HG02943 (cell line): Measurements from ENCODE around the gene KAZN.

Experiments used
- ATAC-seq: cut with Tn5 transposase; IDR thresholded peaks from one replicate; pipeline ENCODE4 v1.9.1; 2021; ENCODE audit warnings: mild to moderate bottlenecking, low read depth, moderate library complexity; ENCODE audit not compliant: unreplicated experiment

The KAZN gene

GRCh38 chr1:14636897-14637632, 38.6 kb downstream of the KAZN start:
- no peak for ATAC-seq

- ATAC-seq, result no peak
Measured at GRCh38 chr1:14639291-14640050, 41.0 kb downstream of the KAZN start.

DNA sequence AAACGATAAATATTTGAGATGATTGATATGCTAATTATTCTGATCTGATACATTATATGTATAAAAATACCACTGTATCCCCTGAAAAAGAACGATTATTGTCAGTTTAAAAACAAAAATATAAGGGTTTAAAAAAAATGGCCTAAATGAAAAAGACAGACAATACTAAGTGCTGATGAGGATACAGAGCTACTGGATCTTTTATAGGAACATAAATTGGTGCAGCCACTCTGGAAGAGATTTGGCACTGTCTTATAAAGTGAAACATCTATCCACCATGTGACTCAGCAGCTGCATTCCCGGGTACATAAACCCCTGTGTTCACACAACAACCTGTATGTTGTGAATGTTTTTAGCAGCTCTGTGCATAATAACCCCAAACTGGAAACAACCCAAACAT, 44.2 kb downstream of the KAZN start:
- ATAC-seq, result no peak

GRCh38 chr1:14646973-14647372, 48.5 kb downstream of the KAZN start:
- ATAC-seq, result no peak

DNA sequence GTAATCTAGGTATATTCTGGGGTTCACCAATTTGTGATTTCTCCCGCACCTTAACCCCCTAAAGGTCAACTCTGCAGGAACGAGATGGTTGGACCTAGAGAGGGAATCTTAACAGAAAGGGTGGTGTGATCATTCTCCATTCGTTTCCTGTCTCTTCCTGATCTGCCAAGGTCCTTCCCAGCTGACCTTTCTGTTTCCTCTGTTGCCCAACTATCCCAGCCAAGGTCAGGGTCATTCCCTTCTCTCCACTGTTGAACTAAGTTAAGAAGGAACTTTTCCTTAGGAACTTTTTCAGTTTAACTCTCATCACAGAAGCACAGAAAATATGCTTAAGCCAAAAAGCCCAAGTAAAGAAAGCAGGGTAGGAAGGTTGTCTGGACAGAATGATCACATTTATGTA, 49.3 kb downstream of the KAZN start:
- ATAC-seq, result no peak

DNA sequence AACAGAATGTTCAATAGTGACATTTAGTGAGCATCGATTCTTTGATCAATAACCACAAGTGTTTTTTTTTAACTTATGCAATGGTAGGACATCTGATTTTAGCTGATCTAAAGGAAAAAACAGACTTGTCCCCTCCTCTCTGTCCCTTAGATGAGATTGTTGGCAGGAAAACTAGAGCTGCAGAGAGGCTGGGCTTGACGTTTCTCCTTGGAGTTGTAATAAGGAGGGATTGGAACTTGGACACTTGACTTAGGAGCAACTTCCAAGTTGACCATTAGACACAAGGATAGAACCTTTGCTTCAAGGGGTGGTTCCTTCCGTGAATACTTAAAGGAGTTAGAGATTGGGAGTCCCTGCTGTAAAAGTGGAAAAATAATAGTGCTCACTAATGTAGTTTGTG, 49.9 kb downstream of the KAZN start:
- ATAC-seq, result no peak

- no peak for ATAC-seq
Measured at GRCh38 chr1:14648896-14649855, 50.7 kb downstream of the KAZN start.

DNA sequence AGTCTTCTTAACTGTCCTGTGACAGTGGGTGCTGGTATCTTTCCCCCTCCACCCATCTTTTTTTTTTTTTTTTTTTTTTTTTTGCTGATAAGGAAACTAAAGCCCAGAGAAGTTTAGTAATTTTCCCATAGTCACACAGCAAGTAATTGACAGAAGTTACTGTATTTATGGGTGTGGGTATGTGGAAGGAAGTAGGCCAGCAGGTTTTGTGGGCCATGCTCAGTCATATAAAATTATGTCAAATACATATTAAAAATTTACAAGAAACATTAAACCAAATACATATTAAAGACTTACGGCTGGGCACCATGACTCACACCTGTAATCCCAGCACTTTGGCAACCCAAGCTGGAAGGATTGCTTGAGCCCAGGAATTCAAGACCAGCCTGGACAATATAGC, 51.5 kb downstream of the KAZN start:
- ATAC-seq, result no peak

GRCh38 chr1:14650951-14651350, 52.5 kb downstream of the KAZN start:
- no peak for ATAC-seq

GRCh38 chr1:14652840-14653239, 54.4 kb downstream of the KAZN start:
- no peak for ATAC-seq

GRCh38 chr1:14653461-14653960, 55.0 kb downstream of the KAZN start:
- ATAC-seq, result no peak

GRCh38 chr1:14654554-14654953, 56.1 kb downstream of the KAZN start:
- no peak for ATAC-seq

DNA sequence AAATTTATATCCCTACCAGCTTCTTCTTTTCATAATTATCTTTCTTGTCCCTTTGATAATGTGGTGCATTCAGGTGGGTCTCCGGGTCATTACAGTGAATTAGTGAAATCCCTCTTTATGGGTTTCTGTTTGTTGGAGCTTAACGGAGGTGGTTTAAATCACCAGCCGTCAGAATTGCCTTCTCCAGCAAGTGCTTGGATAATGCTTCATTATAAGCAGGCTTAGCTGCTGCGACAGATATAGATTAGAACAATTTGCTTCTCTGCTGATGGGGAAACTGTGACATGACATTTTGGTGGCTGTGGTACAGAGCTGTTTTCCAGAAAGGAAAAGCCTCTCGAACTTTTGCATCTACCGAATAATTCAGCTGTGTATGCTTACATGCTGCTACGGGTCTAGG, 56.9 kb downstream of the KAZN start:
- no peak for ATAC-seq

DNA sequence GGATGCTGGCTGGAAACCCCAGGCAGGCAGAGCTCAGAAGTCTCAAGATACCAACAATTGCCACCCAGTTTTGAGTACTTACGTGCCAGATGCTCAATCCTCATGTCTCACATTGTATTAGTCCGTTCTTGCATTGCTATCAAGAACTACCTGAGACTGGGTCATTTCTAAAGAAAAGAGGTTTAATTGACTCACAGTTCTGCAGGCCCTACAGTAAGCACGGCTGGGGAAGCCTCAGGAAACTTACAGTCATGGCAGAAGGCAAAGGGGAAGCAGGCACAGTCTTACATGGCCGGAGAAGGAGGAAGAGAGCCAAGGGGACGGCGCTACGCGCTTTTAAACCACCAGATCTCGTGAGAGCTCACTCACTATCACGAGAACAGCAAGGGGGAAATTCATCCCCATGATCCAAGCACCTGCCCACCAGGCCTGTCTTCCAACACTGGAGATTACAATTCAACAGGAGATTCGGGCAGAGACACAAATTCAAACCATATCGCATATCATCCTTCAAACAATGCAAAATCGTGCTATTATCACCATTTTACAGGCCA, 58.0 kb downstream of the KAZN start:
- no peak for ATAC-seq

- ATAC-seq, result no peak
Measured at GRCh38 chr1:14658642-14659041, 60.2 kb downstream of the KAZN start.

DNA sequence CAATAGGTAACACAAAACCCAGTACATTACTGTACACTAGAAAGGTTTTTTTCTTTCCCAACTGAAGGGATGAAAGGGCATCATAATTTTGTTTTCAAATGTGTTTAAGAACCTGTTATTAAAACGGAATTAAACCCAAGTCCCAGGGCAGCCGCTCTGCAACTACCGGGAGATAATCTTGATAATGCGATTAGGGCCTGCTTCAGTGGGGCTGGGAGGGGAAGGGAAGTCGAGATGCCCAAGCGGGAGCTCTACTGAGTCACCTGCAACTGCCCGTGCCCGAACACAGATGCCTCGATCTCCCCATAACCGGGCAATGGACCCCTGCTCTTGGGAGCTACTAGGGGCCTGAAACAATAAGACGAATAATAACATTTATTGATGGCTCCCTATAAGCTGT, 61.4 kb downstream of the KAZN start:
- ATAC-seq, result no peak

DNA sequence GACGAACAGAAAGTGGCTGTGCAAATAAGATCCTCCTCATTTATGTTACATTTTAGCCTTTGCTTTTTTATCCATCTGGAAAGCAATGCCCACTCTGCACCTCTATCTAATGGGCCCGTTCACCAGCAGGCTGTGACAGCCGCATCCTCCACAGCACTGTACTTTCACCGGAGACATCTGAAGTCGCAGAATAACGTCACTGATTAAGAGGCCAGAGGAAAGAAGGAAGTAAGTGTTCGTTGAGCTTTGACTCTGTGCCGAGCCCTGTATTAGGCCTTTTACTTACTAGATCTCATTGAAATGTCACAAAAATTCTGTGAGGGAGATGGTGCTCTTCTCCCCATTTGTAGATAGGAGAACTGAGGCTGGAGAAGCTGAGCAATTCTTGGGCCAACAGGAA, 62.3 kb downstream of the KAZN start:
- ATAC-seq, result no peak

DNA sequence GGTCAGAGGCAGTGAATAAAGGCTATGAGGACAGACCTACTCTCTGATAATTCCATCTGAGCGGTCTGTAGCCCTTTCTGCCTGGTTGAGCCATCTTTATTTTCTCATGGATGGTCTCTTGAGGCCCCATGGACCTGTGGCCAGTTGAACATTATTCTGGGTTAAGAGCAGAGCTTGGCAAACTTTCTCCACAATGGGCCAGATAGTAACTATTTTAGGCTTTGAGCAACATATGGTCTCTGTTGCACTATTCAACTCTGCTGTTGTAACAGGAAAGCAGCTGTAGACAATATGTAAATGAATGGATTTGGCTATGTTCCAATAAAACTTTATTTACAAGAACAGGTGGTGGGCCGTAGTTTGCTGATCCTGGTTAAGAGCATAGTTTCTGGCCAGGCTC, 62.7 kb downstream of the KAZN start:
- no peak for ATAC-seq

GRCh38 chr1:14662116-14662515, 63.6 kb downstream of the KAZN start:
- no peak for ATAC-seq

DNA sequence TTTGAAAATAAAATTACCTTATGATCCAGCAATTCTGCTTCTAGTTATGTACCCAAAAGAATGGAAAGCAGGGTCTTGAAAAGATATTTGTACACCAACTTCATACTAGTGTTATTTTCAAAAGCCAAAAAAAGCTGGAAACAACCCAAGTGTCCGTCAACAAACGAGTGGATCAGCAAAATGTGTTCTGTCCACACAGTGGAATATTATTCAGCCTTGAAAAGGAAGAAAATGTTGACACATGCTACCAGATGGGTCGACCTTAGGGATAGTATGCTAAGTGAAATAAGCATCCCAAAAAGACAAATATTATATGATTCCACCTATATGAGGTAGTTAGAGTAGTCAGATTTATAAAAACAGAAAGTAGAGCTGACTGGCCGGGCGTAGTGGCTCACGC, 65.3 kb downstream of the KAZN start:
- no peak for ATAC-seq

- no peak for ATAC-seq
Measured at GRCh38 chr1:14666373-14666772, 67.9 kb downstream of the KAZN start.
